GM19438 (cell line): ENCODE measurements around the gene C16orf89.

ENCODE experiments used
- ATAC-seq: cut with Tn5 transposase; IDR thresholded peaks from one replicate; pipeline ENCODE4 v1.9.1; 2021; ENCODE audit warnings: low read depth; ENCODE audit not compliant: unreplicated experiment

The C16orf89 gene

DNA sequence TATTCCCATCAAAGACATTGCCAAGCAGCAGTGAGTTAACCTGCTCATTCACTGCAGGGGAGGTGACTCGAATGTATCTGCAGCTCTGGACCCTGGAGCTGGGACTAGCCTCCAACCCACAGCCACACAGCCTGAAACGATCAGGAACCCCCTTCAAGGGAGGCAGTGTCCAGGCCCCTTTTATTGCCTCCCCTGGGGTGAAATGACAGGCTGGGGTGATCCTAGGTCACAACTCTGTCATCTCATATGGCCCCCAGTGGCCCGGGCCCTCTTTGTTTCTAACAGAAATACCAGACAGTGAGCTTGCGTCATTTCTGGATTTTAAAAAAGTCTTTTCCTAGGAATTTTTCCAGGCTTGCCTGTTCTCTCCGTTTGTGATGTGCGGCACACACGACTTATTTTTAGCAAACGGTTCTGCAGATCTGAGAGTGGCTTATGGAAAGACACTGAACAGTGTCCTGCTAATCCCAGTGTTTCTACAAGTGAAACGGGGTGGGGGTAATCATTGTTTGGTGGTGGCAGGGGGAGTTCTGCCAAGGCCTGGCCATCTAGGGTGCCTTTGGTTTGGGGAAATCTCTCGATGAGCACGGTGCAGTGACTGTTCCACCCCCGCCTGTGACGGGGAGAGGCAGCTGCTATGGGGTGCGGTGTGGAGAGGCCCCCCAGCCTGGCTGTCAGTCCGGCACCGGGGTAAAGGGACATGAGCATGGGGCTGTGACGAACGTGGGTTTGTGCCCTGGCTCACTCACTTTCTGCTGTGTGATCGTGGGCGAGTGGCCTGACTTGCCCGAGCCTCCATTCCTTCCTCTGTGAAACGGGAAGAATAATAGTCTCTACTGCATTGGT is 59.2 kb downstream of the C16orf89 start:
- ATAC-seq, result no peak

DNA sequence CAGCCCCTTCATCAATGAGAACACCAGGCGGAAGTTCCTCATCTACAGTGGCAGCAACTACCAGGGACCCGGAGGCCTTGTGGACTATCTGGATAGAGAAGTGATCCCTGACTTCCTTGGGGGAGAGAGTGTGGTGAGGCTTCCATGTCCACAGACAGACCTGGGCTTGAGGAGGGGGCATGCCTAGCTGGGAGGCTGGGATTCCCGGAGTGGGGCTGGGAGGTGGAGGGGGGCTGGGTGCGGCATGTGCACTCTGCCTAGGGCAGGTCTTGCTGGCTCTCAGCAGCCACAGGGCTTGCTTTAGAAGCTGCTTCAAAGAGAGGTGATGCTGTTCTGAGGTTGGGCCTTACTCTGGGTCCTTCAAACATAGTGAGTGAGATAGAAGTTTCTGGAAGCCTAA is 59.8 kb downstream of the C16orf89 start:
- no peak for ATAC-seq

DNA sequence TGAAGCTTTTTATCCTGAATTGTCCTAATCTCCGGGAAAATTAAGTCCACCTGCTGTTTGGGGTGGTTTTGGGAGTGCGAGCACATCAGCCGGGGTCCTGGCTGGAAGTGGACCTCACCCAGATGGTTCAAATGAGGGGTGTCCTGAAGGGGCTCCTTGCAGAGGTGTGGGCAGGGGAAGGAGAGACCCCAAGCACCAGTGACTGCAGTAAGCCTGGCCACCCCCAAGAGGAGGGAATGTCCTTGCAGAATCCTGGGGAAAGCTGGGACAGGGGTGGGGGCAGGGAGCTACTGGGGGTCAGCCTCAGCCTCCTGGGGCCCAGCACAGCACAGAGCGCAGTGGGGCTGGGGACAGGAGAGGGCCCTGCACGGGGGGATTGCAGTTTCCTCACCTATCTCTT is 61.4 kb downstream of the C16orf89 start:
- ATAC-seq, result no peak

GRCh38 chr16:5003828-5004227 is 61.9 kb downstream of the C16orf89 start:
- ATAC-seq, result no peak

DNA sequence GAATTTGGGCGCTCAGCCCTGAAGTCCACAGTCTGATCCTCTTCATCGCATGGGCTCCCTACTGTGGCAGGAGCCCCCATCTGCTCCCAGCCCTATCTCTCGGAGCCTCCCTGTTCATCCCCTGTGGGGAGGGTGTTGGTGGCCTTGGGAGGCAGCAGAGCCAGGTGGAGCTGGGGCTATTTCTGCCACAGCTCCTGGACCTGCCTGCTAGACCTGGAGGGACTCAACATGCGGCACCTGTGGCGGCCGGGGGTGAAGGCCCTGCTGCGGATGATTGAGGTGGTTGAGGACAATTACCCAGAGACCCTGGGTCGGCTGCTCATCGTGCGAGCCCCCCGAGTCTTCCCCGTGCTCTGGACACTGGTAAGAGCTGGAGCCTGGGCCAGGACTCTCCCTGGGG is 62.5 kb downstream of the C16orf89 start:
- ATAC-seq, result no peak

- ATAC-seq, result no peak
Observed at GRCh38 chr16:5002699-5003143, 63.0 kb downstream of the C16orf89 start.

- no peak for ATAC-seq
Observed at GRCh38 chr16:5001986-5002385, 63.8 kb downstream of the C16orf89 start.

- no peak for ATAC-seq
Observed at GRCh38 chr16:5001571-5001970, 64.2 kb downstream of the C16orf89 start.

DNA sequence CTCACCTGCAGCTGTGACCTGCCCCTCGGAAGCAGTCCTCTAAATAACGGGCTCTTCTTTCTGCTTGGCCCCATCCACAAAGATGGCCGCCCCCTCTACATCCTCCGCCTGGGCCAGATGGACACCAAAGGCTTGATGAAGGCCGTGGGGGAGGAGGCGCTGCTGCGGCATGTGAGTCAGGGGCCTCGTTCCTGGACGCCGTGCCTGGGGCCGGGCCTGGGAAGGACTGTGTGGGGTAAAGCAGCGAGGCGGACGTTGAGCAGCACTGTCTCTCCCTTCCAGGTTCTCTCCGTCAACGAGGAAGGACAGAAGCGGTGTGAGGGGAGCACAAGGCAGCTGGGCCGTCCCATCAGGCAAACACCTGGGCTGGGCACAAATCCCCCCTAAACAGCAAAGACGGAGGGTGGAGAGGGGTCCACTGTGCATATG is 65.2 kb downstream of the C16orf89 start:
- no peak for ATAC-seq

- ATAC-seq, result no peak
Observed at GRCh38 chr16:4994719-4995434, 70.9 kb downstream of the C16orf89 start.
